ENCODE results near the gene CDIP1. TPM values are rescaled to one million over a fixed set of nuclear protein-coding genes. Genes with fewer than 3 reads are reported as not detected.
"Not testable (repeated sequence)": the region's sequence is repeated elsewhere in the genome, so short reads cannot be mapped to it uniquely, and the experiment has no call there.

Gene CDIP1
- polyA plus RNA-seq (ENCODE audit: insufficient read length in 4 of 4) = 10 to 100 TPM; 21.0 to 31.1 (median 28.3) TPM

DNA sequence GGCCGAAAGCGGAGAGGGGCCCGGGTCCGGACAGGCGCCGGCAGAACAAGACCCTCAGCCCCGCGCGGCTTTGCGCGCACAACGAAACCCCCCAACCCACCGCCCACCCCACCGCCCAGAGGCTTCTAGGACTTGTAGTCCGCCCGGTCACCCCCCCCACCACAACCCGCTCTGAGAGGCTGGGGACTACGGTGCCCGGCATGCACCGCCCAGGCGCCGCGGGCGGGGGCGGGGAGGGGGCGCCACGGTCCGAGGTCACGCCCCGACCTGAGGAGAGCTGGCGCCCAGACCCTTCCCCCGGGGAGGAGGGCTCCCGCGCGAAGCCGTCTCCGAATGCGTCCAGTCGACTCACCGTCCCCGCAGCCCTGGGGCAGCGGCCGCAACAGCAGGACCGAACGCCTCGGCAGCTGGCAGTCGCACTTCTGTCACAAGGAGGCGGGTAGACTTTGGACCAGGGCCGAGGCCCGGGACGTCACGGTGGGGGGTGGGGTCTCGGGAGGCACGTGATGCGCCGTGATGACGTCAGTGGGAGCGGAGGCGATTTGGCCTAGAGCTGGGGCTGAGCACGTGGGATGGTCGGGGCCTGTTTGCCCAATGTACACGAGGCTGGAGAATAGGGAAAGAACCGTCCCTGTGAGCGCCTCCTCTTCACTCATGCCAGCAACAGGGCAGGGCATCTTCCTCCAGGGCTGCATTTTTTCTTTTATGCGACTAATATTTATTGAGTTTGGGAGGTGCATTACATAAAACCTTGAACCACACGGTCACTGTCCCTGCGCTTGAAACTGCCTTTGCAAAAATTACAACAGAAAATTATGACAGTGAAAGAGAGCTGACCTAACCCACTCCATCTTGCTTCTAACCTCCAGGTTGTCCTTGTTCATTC, at the start of gene CDIP1:
CDIP1 (minus strand) TSS at position 424 of the 886 bp plus-strand sequence. CDS start 24,643 bp downstream, outside the sequence.
- peak; percentile 82 to 90 (median 86) for DNase-seq (ENCODE audit: low read depth in 4 of 4, low spot score in 3 of 4)

GRCh38 chr16:4586291-4586690, 47.7 kb upstream of the CDIP1 start:
- DNase-seq (ENCODE audit: low read depth in 4 of 4, low spot score in 3 of 4) = no peak

GRCh38 chr16:4583906-4584305, 45.3 kb upstream of the CDIP1 start:
- DNase-seq (ENCODE audit: low read depth in 4 of 4, low spot score in 3 of 4) = no peak

- DNase-seq (ENCODE audit: low read depth in 4 of 4, low spot score in 3 of 4) = no peak
Observed at GRCh38 chr16:4580250-4580649, 41.7 kb upstream of the CDIP1 start.

- DNase-seq (ENCODE audit: low read depth in 4 of 4, low spot score in 3 of 4) = no peak
Observed at GRCh38 chr16:4578961-4579530, 40.5 kb upstream of the CDIP1 start.

GRCh38 chr16:4576008-4576407, 37.4 kb upstream of the CDIP1 start:
- no peak for DNase-seq (ENCODE audit: low read depth in 4 of 4, low spot score in 3 of 4)

DNA sequence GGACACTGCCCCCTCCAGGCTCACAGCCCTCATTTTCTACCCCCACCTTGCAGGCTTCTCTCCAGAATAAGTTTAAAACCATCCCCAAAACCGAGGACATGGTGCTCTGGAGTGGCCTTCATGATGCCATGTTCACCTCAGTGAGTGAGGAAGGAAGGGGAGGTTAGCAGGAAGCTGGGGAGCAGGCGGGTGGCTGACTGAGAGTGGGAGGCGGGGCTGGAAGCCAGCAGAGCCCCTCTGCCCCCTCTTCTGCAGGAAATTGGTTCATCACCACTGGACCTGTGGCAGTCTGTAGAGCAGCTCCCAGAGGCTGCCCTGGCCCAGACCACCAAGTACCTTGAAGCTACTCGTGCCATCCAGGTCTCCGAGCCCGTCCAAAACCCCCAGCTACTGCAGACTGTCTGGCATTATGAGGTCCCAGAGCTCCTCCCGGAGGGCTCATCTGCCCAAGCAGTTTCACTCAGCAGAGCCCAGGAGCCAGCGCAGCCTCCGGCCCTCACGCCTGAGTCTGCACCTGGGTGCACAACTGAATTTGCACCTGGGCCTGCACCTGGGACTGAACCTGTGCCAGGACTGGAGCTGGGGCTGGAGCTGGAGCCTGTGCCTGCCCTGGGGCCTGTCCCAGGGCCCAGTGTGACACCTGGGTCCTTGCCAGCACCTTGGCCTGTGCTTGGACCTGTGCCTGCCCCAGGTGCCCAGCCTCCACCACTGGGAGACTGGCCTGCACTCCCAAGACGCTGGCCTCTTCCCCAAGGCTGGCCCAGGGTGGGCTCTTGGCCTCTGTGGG, 36.5 kb upstream of the CDIP1 start:
- no peak for DNase-seq (ENCODE audit: low read depth in 4 of 4, low spot score in 3 of 4)

- DNase-seq (ENCODE audit: low read depth in 4 of 4, low spot score in 3 of 4) = not testable (repeated sequence)
Observed at GRCh38 chr16:4573926-4574325, 35.4 kb upstream of the CDIP1 start.

GRCh38 chr16:4572715-4573114, 34.1 kb upstream of the CDIP1 start:
- peak in 1 of 4 donors; percentile 52 for DNase-seq (ENCODE audit: low read depth in 4 of 4, low spot score in 3 of 4)

DNA sequence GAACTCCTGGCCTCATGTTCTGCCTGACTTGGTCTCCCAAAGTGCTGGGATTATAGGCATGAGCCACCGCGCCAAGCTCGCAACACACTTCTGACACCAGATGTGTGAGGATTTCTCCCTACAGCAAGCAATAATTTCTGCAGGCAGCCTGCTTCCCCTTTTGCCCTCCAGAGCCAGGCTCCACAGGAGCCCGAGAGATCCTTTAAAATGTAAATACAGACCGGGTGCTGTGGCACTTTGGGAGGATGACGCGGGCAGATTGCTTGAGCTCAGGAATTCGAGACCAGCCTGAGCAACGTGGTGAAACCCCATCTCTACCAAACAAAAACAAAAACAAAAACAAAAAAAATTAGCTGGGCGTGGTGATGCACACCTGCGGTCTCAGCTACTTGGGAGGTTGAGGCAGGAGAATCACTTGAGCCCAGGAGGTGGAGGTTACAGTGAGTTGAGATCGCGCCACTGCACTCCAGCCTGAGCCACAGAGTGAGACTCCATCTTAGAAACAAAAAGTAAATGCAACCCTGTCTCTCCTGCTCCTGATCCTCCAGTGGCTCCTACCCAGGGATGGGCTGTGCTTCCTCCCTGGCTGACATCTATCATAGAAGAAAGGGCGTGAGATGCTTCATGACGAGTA, 32.2 kb upstream of the CDIP1 start:
- DNase-seq (ENCODE audit: low read depth in 4 of 4, low spot score in 3 of 4) = no peak

- no peak for DNase-seq (ENCODE audit: low read depth in 4 of 4, low spot score in 3 of 4)
Observed at GRCh38 chr16:4570086-4570485, 31.5 kb upstream of the CDIP1 start.

- no peak for DNase-seq (ENCODE audit: low read depth in 4 of 4, low spot score in 3 of 4)
Observed at GRCh38 chr16:4566144-4566543, 27.6 kb upstream of the CDIP1 start.

DNA sequence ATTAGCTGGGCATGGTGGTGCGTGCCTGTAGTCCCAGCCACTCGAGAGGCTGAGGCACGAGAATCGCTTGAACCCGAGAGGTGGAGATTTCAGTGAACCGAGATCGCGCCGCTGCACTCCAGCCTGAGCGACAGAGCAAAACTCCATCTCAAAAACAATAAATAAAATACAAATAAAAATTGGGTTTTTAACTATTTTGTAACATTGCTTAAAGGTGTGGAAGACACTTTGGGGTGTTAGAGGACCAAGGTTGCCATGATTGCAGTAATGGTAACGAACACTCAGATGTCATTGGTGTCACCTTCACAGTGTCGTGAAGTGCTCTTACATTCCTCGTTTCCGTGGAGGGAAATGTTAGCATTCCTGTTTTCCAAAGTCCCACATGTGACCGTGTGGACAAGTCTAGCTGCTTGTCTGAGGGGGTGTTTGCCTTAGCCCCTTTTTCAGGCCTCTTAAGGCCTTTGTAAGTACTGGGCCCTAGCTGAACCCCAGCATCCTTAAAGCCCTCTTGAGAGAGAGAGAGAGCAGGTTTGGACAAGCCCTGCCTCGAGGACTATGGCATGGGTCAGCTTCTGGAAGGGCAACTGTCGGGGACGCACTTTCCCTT, 26.2 kb upstream of the CDIP1 start:
- no peak for DNase-seq (ENCODE audit: low read depth in 4 of 4, low spot score in 3 of 4)

DNA sequence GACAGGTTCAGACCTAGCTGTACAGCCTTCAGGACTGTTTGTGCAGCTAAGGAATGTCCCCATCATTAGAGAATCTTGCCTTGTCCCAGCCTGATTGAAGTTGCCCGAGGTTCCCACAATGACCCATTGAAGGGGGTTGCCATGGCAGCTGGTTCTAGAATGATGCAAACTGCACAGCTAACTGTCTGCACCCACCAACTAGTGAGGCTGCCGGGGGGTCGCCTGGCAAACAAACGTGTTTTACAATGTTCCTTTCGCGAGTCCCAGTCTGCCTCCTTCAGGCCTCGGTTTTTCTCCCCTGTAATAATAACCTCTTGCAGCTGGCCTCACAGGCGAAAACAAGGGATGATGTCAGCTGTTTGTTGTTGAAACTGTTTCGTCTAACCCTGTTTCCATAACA, 23.0 kb upstream of the CDIP1 start:
- DNase-seq (ENCODE audit: low read depth in 4 of 4, low spot score in 3 of 4) = no peak

DNA sequence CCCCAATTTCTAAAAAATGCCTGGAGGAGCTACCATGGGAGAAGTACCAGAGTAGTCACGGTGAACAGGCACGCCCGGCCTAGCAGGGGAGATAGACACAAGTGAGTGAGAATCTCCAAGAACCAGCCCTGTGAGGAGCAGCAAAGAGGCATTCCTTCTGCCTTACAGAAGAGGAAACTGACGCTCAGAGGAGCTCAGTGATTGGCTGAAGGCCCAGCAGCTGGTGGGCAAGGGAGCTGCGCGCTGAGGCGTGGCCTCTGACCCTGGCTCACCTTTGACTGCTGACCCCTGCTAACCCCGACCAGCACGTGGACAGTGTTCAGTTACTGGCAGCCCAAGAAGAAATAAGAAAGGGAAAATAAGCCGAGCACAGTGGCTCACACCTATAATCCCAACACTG, 19.4 kb upstream of the CDIP1 start:
- DNase-seq (ENCODE audit: low read depth in 4 of 4, low spot score in 3 of 4) = no peak

GRCh38 chr16:4556580-4556979, 18.0 kb upstream of the CDIP1 start:
- DNase-seq (ENCODE audit: low read depth in 4 of 4, low spot score in 3 of 4) = no peak

DNA sequence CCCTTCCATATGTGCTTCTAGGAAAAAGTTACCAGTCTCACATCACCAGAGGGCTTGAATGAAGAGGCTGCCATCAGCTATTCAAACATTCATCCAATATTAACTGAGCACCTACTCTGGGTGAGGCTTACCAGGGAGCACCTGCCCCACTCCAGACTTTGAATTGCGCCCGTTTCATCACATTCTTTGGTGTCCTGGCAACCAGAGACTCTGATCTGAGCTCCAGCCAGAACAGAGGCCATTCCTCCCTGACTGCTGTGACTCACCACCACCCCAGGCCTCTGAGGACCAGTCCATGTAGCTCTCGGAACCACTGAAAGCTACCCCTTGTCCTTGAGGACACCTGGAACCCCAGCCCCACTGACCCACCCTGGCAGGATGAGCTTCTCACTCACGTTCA, 17.5 kb upstream of the CDIP1 start, which contains the start of gene C16orf96:
C16orf96 (plus strand) TSS at position 229 of the 400 bp plus-strand sequence; CDS start at position 379, 150 bp downstream.
- no peak for DNase-seq (ENCODE audit: low read depth in 4 of 4, low spot score in 3 of 4)

- DNase-seq (ENCODE audit: low read depth in 4 of 4, low spot score in 3 of 4) = no peak
Observed at GRCh38 chr16:4552541-4552940, 14.0 kb upstream of the CDIP1 start.

DNA sequence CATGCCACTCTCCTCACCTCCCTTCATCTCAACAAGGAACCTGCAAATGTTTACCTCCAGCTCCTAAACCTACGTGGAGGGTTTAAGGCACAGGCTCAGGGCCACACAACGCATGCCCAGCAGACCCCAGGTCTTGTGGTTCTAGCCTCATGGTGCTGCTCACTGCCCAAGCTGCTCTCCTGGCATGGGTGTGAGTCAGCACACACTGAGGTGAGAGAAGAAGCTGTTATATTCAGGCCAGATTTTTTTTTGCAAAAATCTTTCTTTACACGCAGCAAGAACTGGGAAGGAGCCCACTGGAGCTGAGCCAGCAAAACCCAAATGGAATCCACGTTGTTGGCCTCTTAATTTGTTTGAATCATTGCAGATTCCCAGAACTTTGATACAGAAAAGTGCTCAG, 12.0 kb upstream of the CDIP1 start:
- DNase-seq (ENCODE audit: low read depth in 4 of 4, low spot score in 3 of 4) = no peak

GRCh38 chr16:4548124-4548523, 9.6 kb upstream of the CDIP1 start:
- DNase-seq (ENCODE audit: low read depth in 4 of 4, low spot score in 3 of 4) = no peak
